ENCODE results near the gene DKKL1. TPM values are rescaled to one million over a fixed set of nuclear protein-coding genes. Genes with fewer than 3 reads are reported as not detected.

The DKKL1 gene
- total RNA-seq, 1 experiment from 2014 or later: not detected

GRCh38 chr19:49342291-49342721, 21.4 kb upstream of the DKKL1 start:
- no peak for TF ChIP-seq EZH2 (IDR thresholded peaks at IDR 0.05; ENCODE audit: low read depth)
- TF ChIP-seq, protein P1, sequence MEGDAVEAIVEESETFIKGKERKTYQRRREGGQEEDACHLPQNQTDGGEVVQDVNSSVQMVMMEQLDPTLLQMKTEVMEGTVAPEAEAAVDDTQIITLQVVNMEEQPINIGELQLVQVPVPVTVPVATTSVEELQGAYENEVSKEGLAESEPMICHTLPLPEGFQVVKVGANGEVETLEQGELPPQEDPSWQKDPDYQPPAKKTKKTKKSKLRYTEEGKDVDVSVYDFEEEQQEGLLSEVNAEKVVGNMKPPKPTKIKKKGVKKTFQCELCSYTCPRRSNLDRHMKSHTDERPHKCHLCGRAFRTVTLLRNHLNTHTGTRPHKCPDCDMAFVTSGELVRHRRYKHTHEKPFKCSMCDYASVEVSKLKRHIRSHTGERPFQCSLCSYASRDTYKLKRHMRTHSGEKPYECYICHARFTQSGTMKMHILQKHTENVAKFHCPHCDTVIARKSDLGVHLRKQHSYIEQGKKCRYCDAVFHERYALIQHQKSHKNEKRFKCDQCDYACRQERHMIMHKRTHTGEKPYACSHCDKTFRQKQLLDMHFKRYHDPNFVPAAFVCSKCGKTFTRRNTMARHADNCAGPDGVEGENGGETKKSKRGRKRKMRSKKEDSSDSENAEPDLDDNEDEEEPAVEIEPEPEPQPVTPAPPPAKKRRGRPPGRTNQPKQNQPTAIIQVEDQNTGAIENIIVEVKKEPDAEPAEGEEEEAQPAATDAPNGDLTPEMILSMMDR (conservative IDR thresholded peaks at IDR 0.05): no peak
- H3K4me2 ChIP-seq: no peak overlapping the region
- 0 out of 2 replicates have a peak, but pooled peaks cover 4% of the 10 kb centered on the region for H3K36me3 ChIP-seq (ENCODE audit: low read depth)
- no peak overlapping the region for H2AFZ ChIP-seq
- H3F3A ChIP-seq (ENCODE audit: insufficient read depth, low read depth): no peaks in the 10 kb centered on the region
- no peak overlapping the region for H3K27ac ChIP-seq
- H3K9me3 ChIP-seq (ENCODE audit: insufficient read depth, low read depth): no peaks in the 10 kb centered on the region
- no peaks in the 10 kb centered on the region for H3K9me2 ChIP-seq (ENCODE audit: insufficient read depth)
- no peaks in the 10 kb centered on the region for H3K27me3 ChIP-seq (ENCODE audit: insufficient read depth, low read depth)
- CTCF ChIA-PET: no interaction called here
- no TSS peak for BruUV-seq (replicated peaks)
- H3K4me3 ChIP-seq: no peak overlapping the region
- no peaks in the 10 kb centered on the region for H4K20me1 ChIP-seq (ENCODE audit: insufficient read depth)
- intact Hi-C loops (cut with micrococcal nuclease; ENCODE audit: unreplicated experiment): no loop called here
- H3K4me1 ChIP-seq (replicated peaks; ENCODE audit: insufficient read depth): no peaks in the 10 kb centered on the region
- POLR2A ChIA-PET (ENCODE audit: unreplicated experiment): no interaction called here
- DNase-seq: no peak
- H3K79me2 ChIP-seq (ENCODE audit: low read depth): no peaks in the 10 kb centered on the region

DNA sequence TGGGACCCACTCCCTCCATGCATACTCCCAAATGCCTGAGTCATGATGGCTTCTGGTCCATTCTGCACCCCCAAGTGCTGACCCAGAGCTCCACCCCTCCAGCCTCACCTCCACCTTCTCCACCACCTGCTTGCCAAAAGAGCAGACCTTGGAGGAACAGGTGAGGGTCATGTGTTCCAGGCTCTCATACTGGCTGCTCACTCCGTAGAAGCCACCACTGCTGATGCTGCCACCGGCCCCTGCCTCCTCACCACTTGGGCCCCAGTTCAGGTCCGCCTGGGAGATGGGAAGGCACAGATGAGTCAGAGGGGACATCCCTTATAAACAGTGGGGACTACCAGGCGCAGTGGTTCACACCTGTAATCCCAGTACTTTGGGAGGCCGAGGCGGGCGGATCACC, 20.6 kb upstream of the DKKL1 start:
- H3K27me3 ChIP-seq (ENCODE audit: insufficient read depth, low read depth): no peaks in the 10 kb centered on the region
- no peak overlapping the region for H3K27ac ChIP-seq
- ChIA-PET CTCF (no interaction called here), POLR2A (ENCODE audit: unreplicated experiment) (no interaction called here)
- H2AFZ ChIP-seq: no peak overlapping the region
- intact Hi-C loops (cut with micrococcal nuclease; ENCODE audit: unreplicated experiment): no loop called here
- no peaks in the 10 kb centered on the region for H3F3A ChIP-seq (ENCODE audit: insufficient read depth, low read depth)
- TF ChIP-seq EZH2 (IDR thresholded peaks at IDR 0.05; ENCODE audit: low read depth): no peak
- TF ChIP-seq, protein P1 (conservative IDR thresholded peaks at IDR 0.05): no peak
- no peaks in the 10 kb centered on the region for H3K79me2 ChIP-seq (ENCODE audit: low read depth)
- no peaks in the 10 kb centered on the region for H3K9me3 ChIP-seq (ENCODE audit: insufficient read depth, low read depth)
- H3K4me2 ChIP-seq: no peak overlapping the region
- H3K4me1 ChIP-seq (replicated peaks; ENCODE audit: insufficient read depth): no peaks in the 10 kb centered on the region
- H3K4me3 ChIP-seq: no peak overlapping the region
- no peaks in the 10 kb centered on the region for H3K9me2 ChIP-seq (ENCODE audit: insufficient read depth)
- no TSS peak for BruUV-seq (replicated peaks)
- no peaks in the 10 kb centered on the region for H4K20me1 ChIP-seq (ENCODE audit: insufficient read depth)
- no peak for DNase-seq
- 0 out of 2 replicates have a peak, but pooled peaks cover 4% of the 10 kb centered on the region for H3K36me3 ChIP-seq (ENCODE audit: low read depth)

GRCh38 chr19:49344505-49345423, 18.9 kb upstream of the DKKL1 start:
- no peak for TF ChIP-seq EZH2 (IDR thresholded peaks at IDR 0.05; ENCODE audit: low read depth)
- TF ChIP-seq, protein P1 (conservative IDR thresholded peaks at IDR 0.05): no peak
- ChIA-PET CTCF (no interaction called here), POLR2A (ENCODE audit: unreplicated experiment) (no interaction called here)
- no peak overlapping the region for H2AFZ ChIP-seq
- no peak overlapping the region for H3K4me3 ChIP-seq
- no peaks in the 10 kb centered on the region for H3K27me3 ChIP-seq (ENCODE audit: insufficient read depth, low read depth)
- H3K9me3 ChIP-seq (ENCODE audit: insufficient read depth, low read depth): no peaks in the 10 kb centered on the region
- 0 out of 2 replicates have a peak, but pooled peaks cover 4% of the 10 kb centered on the region for H3K36me3 ChIP-seq (ENCODE audit: low read depth)
- intact Hi-C loops (cut with micrococcal nuclease; ENCODE audit: unreplicated experiment): no loop called here
- H4K20me1 ChIP-seq (ENCODE audit: insufficient read depth): no peaks in the 10 kb centered on the region
- no peaks in the 10 kb centered on the region for H3K79me2 ChIP-seq (ENCODE audit: low read depth)
- no peaks in the 10 kb centered on the region for H3K9me2 ChIP-seq (ENCODE audit: insufficient read depth)
- no peak overlapping the region for H3K4me2 ChIP-seq
- no peak overlapping the region for H3K27ac ChIP-seq
- BruUV-seq (replicated peaks): no TSS peak
- no peak for DNase-seq
- H3F3A ChIP-seq (ENCODE audit: insufficient read depth, low read depth): no peaks in the 10 kb centered on the region
- H3K4me1 ChIP-seq (replicated peaks; ENCODE audit: insufficient read depth): no peaks in the 10 kb centered on the region
